Osteoblast (primary cell): Measurements from ENCODE around the gene EFCAB10. TPM values are rescaled to one million over a fixed set of nuclear protein-coding genes. Genes with fewer than 3 reads are reported as not detected.

Source experiments
- DNase-seq: peaks from one replicate; pipeline ENCODE4 v3.0.0; 2011; ENCODE audit warnings: low spot score, mixed read lengths; ENCODE audit not compliant: insufficient read length; ENCODE audit errors: missing footprints
- H2AFZ ChIP-seq: 2 replicates; pipeline ENCODE4 v1.6.0; 2011; ENCODE audit warnings: mild to moderate bottlenecking, low read length
- H3K27ac ChIP-seq: 2 replicates; pipeline ENCODE4 v1.5.1; 2011; ENCODE audit warnings: mild to moderate bottlenecking, low read depth, low read length, moderate library complexity
- H3K27me3 ChIP-seq: 2 replicates; pipeline ENCODE4 v1.6.0; 2012; ENCODE audit warnings: mild to moderate bottlenecking, control low read depth, inconsistent platforms, low read length, moderate library complexity; ENCODE audit not compliant: insufficient read depth
- H3K36me3 ChIP-seq: 2 replicates; pipeline ENCODE4 v1.5.1; 2011; ENCODE audit warnings: mild to moderate bottlenecking, low read length, control low read depth, moderate library complexity; ENCODE audit not compliant: insufficient read depth
- H3K4me1 ChIP-seq: 2 replicates; pipeline ENCODE4 v1.5.1; 2011; ENCODE audit warnings: mild to moderate bottlenecking, low read length, control low read depth, moderate library complexity; ENCODE audit not compliant: insufficient read depth
- H3K4me2 ChIP-seq: 2 replicates; pipeline ENCODE4 v1.6.0; 2011; ENCODE audit warnings: mild to moderate bottlenecking, low read length; ENCODE audit not compliant: insufficient read depth
- H3K4me3 ChIP-seq: fragments of 200-600 bp; sonication (generic); 3 replicates; pipeline ENCODE4 v1.5.1; 2012; ENCODE audit warnings: mild to moderate bottlenecking, low read length, inconsistent platforms; ENCODE audit not compliant: insufficient read depth
- H3K79me2 ChIP-seq: 2 replicates; pipeline ENCODE4 v1.6.0; 2012; ENCODE audit warnings: mild to moderate bottlenecking, low read length, control low read depth, inconsistent platforms; ENCODE audit not compliant: insufficient read depth
- H3K9me3 ChIP-seq: 2 replicates; pipeline ENCODE4 v1.5.1; 2011; ENCODE audit warnings: low read depth, low read length, control low read depth
- H4K20me1 ChIP-seq: 2 replicates; pipeline ENCODE4 v1.6.0; 2012; ENCODE audit warnings: mild to moderate bottlenecking, low read length, control low read depth; ENCODE audit not compliant: insufficient read depth
- CTCF ChIP-seq: IDR thresholded peaks from 2 replicates; pipeline ENCODE4 v1.5.1; 2011; ENCODE audit warnings: mild to moderate bottlenecking, low read depth, low read length, moderate library complexity; ENCODE audit errors: extremely low read depth
- total RNA-seq: library from RNA; depleted of rRNA; stranded (reverse); fragments of >200 nt; gene quantifications from 2 replicates; pipeline ENCODE4 v1.2.3, GENCODE V29; 2012

EFCAB10 gene
- total RNA-seq, 1 donor = not detected

- peaks cover 6% of the 10 kb centered on the region for H3K4me1 ChIP-seq
- no peak for TF ChIP-seq CTCF
- no peak overlapping the region for H3K4me3 ChIP-seq
Measured at GRCh38 chr7:105618016-105618296, 36.7 kb upstream of the EFCAB10 start.

GRCh38 chr7:105617280-105618015 is 36.2 kb upstream of the EFCAB10 start:
- H3K4me1 ChIP-seq = peaks cover 6% of the 10 kb centered on the region
- TF ChIP-seq CTCF = no peak
- no peak overlapping the region for H3K27ac ChIP-seq
- H3K4me2 ChIP-seq = no peak overlapping the region
- H3K79me2 ChIP-seq = no peaks in the 10 kb centered on the region
- no peaks in the 10 kb centered on the region for H3K27me3 ChIP-seq
- H2AFZ ChIP-seq = no peak overlapping the region
- peaks cover 4% of the 10 kb centered on the region for H4K20me1 ChIP-seq
- H3K4me3 ChIP-seq = no peak overlapping the region
- DNase-seq = no peak
- no peaks in the 10 kb centered on the region for H3K9me3 ChIP-seq
- peaks cover 4% of the 10 kb centered on the region for H3K36me3 ChIP-seq

More at GRCh38 chr7:105618016-105618296, 36.7 kb upstream of the EFCAB10 start:
- Histone ChIP-seq H3K9me3 (no peaks in the 10 kb centered on the region), H3K36me3 (peaks cover 4% of the 10 kb centered on the region), H3K79me2 (no peaks in the 10 kb centered on the region), H2AFZ (no peak overlapping the region), H3K27me3 (no peaks in the 10 kb centered on the region), H3K27ac (no peak overlapping the region), H3K4me2 (no peak overlapping the region), H4K20me1 (peaks cover 4% of the 10 kb centered on the region)
- DNase-seq = no peak

GRCh38 chr7:105614341-105614840 is 33.1 kb upstream of the EFCAB10 start:
- Histone ChIP-seq H3K4me3 (no peak overlapping the region), H2AFZ (no peak overlapping the region), H3K4me2 (no peak overlapping the region), H3K4me1 (peaks cover 6% of the 10 kb centered on the region), H3K79me2 (no peaks in the 10 kb centered on the region), H3K27me3 (no peaks in the 10 kb centered on the region), H3K27ac (no peak overlapping the region), H3K9me3 (no peaks in the 10 kb centered on the region), H4K20me1 (no peaks in the 10 kb centered on the region), H3K36me3 (peaks cover 4% of the 10 kb centered on the region)
- no peak for TF ChIP-seq CTCF
- DNase-seq = no peak

- H3K27me3 ChIP-seq = no peaks in the 10 kb centered on the region
- peaks cover 4% of the 10 kb centered on the region for H3K36me3 ChIP-seq
- H3K4me3 ChIP-seq = no peak overlapping the region
- no peaks in the 10 kb centered on the region for H3K79me2 ChIP-seq
- no peaks in the 10 kb centered on the region for H4K20me1 ChIP-seq
- DNase-seq = no peak
- no peak overlapping the region for H2AFZ ChIP-seq
- TF ChIP-seq CTCF = no peak
- no peak overlapping the region for H3K27ac ChIP-seq
- no peaks in the 10 kb centered on the region for H3K9me3 ChIP-seq
- peaks cover 6% of the 10 kb centered on the region for H3K4me1 ChIP-seq
- H3K4me2 ChIP-seq = no peak overlapping the region
Measured at GRCh38 chr7:105613611-105614330, 32.5 kb upstream of the EFCAB10 start.
